Smooth muscle cell (in vitro differentiated cells): ENCODE measurements around the gene RFX3. TPM values are rescaled to one million over a fixed set of nuclear protein-coding genes. Genes with fewer than 3 reads are reported as not detected.

Source experiments
- DNase-seq: peaks from one replicate; lab custom pipeline; 2025; ENCODE audit not compliant: unreplicated experiment; lab: John Stamatoyannopoulos, UW
- H2AFZ ChIP-seq: fragments of 200-600 bp; sonication (generic); 2 replicates; pipeline ENCODE4 v1.6.0; 2016; ENCODE audit warnings: antibody characterized with exemption, low read depth, mild to moderate bottlenecking
- H3F3A ChIP-seq: fragments of 200-600 bp; sonication (generic); 2 replicates; pipeline ENCODE4 v1.6.0; 2017; ENCODE audit warnings: antibody characterized with exemption, low read depth
- H3K27ac ChIP-seq: fragments of 200-600 bp; sonication (generic); 2 replicates; pipeline ENCODE4 v1.5.1; 2016; ENCODE audit warnings: low read depth, mild to moderate bottlenecking
- H3K27me3 ChIP-seq: fragments of 200-600 bp; sonication (generic); 2 replicates; pipeline ENCODE4 v1.6.1; 2016; ENCODE audit warnings: low read depth, mild to moderate bottlenecking
- H3K36me3 ChIP-seq: fragments of 200-600 bp; sonication (generic); 2 replicates; pipeline ENCODE4 v1.5.1; 2016; ENCODE audit warnings: low read depth
- H3K4me1 ChIP-seq: fragments of 200-600 bp; sonication (generic); 2 replicates; pipeline ENCODE4 v1.5.1; 2016; ENCODE audit warnings: low read depth
- H3K4me2 ChIP-seq: fragments of 200-600 bp; sonication (generic); 2 replicates; pipeline ENCODE4 v1.6.0; 2016; ENCODE audit warnings: mild to moderate bottlenecking
- H3K4me3 ChIP-seq: fragments of 200-600 bp; sonication (generic); 2 replicates; pipeline ENCODE4 v1.5.1; 2016; ENCODE audit warnings: mild to moderate bottlenecking
- H3K79me2 ChIP-seq: fragments of 200-600 bp; sonication (generic); 2 replicates; pipeline ENCODE4 v1.6.0; 2016; ENCODE audit warnings: low read depth, mild to moderate bottlenecking
- H3K9ac ChIP-seq: fragments of 200-600 bp; sonication (generic); 2 replicates; pipeline ENCODE4 v1.6.0; 2016; ENCODE audit warnings: low read depth
- H3K9me3 ChIP-seq: fragments of 200-600 bp; sonication (generic); replicated peaks from 2 replicates; pipeline ENCODE4 v1.5.1; 2016; ENCODE audit warnings: low read depth
- H4K20me1 ChIP-seq: fragments of 200-600 bp; sonication (generic); 2 replicates; pipeline ENCODE4 v1.6.0; 2016; ENCODE audit warnings: low read depth
- CTCF ChIP-seq: fragments of 200-600 bp; sonication (generic); IDR thresholded peaks from 2 replicates; pipeline ENCODE4 v1.5.1; 2017; ENCODE audit warnings: borderline replicate concordance, mild to moderate bottlenecking, antibody characterized with exemption; ENCODE audit not compliant: insufficient read depth, poor library complexity, severe bottlenecking
- WGBS: methylation state at CpG from one replicate; pipeline ENCODE4 v1.1.7; 2016; ENCODE audit warnings: low lambda C conversion rate; 5-methylcytosine and 5-hydroxymethylcytosine counted together
- polyA plus RNA-seq: library from polyadenylated mRNA; unstranded; fragments of >200 nt; fragmentation: Nextera tagmentation; extraction: Ambion mirVana; gene quantifications from 2 replicates; pipeline ENCODE4 v1.2.1, GENCODE V29; 2016
- total RNA-seq: library from RNA; depleted of rRNA; stranded (reverse); fragments of >200 nt; gene quantifications from 2 replicates; pipeline ENCODE4 v1.2.3, GENCODE V29; 2014

Gene RFX3
- total and polyA plus RNA-seq, 2 experiments from 2014 or later: 4.4 to 14.1 TPM

GRCh38 chr9:3441197-3441816, 84.5 kb downstream of the RFX3 start:
- no peaks in the 10 kb centered on the region for H4K20me1 ChIP-seq
- H3K9ac ChIP-seq: no peak overlapping the region
- H3K79me2 ChIP-seq: peaks cover 6% of the 10 kb centered on the region
- H3K4me2 ChIP-seq: no peak overlapping the region
- H3F3A ChIP-seq: no peaks in the 10 kb centered on the region
- DNase-seq: no peak
- no peak overlapping the region for H2AFZ ChIP-seq
- peak; percentile 57 for TF ChIP-seq CTCF
- H3K4me3 ChIP-seq: no peak overlapping the region
- H3K27me3 ChIP-seq: no peaks in the 10 kb centered on the region
- H3K27ac ChIP-seq: no peak overlapping the region
- WGBS: 78% methylated on average over 7 of the region's 7 CpGs
- no peaks in the 10 kb centered on the region for H3K9me3 ChIP-seq
- H3K36me3 ChIP-seq: no peaks in the 10 kb centered on the region
- H3K4me1 ChIP-seq: no peaks in the 10 kb centered on the region

GRCh38 chr9:3436629-3437420, 89.0 kb downstream of the RFX3 start:
- Histone ChIP-seq H3K4me1 (no peaks in the 10 kb centered on the region), H3K27me3 (no peaks in the 10 kb centered on the region), H3K79me2 (peaks cover 11% of the 10 kb centered on the region), H4K20me1 (no peaks in the 10 kb centered on the region), H3K4me3 (no peak overlapping the region), H3F3A (no peaks in the 10 kb centered on the region), H3K36me3 (no peaks in the 10 kb centered on the region), H3K9ac (no peak overlapping the region), H3K27ac (no peak overlapping the region), H2AFZ (no peak overlapping the region), H3K9me3 (no peaks in the 10 kb centered on the region), H3K4me2 (no peak overlapping the region)
- TF ChIP-seq CTCF: no peak
- DNase-seq: no peak
- 83% methylated on average over 4 of the region's 4 CpGs for WGBS

GRCh38 chr9:3435732-3436131, 90.1 kb downstream of the RFX3 start:
- Histone ChIP-seq H4K20me1 (no peaks in the 10 kb centered on the region), H3K4me3 (no peak overlapping the region), H3K79me2 (peaks cover 8% of the 10 kb centered on the region), H3K27ac (no peak overlapping the region), H3K4me2 (no peak overlapping the region), H3K4me1 (no peaks in the 10 kb centered on the region), H3F3A (no peaks in the 10 kb centered on the region), H3K9ac (no peak overlapping the region), H3K9me3 (no peaks in the 10 kb centered on the region), H3K36me3 (no peaks in the 10 kb centered on the region), H3K27me3 (no peaks in the 10 kb centered on the region), H2AFZ (no peak overlapping the region)
- TF ChIP-seq CTCF: no peak
- no peak for DNase-seq
- 58% methylated on average over 1 of the region's 1 CpG for WGBS
